ENCODE results near the gene RCAN2.

Gene RCAN2

GRCh38 chr6:46507426-46507825 is 16.2 kb upstream of the RCAN2 start:
- H3K4me2 ChIP-seq (ENCODE audit: low read length) = no peak overlapping the region
- H3K27ac ChIP-seq = no peak overlapping the region
- H3K27me3 ChIP-seq (ENCODE audit: control insufficient read depth, insufficient read depth, low read length) = no peaks in the 10 kb centered on the region
- H2AFZ ChIP-seq = no peak overlapping the region
- no peak overlapping the region for H3K4me3 ChIP-seq (ENCODE audit: low read depth, low read length)
- no peak for TF ChIP-seq CTCF (IDR thresholded peaks at IDR 0.05)
- no peaks in the 10 kb centered on the region for H3K9me3 ChIP-seq (ENCODE audit: control insufficient read depth, low read length)
- no peak overlapping the region for H3K9ac ChIP-seq
- no peaks in the 10 kb centered on the region for H3K4me1 ChIP-seq
- no peaks in the 10 kb centered on the region for H3K79me2 ChIP-seq
- H3K36me3 ChIP-seq (ENCODE audit: control insufficient read depth, insufficient read depth, low read length) = no peaks in the 10 kb centered on the region

GRCh38 chr6:46505693-46506512 is 14.7 kb upstream of the RCAN2 start:
- no peak overlapping the region for H3K27ac ChIP-seq
- no peak overlapping the region for H2AFZ ChIP-seq

GRCh38 chr6:46504242-46504641 is 13.0 kb upstream of the RCAN2 start:
- Histone ChIP-seq H2AFZ (no peak overlapping the region), H3K79me2 (no peaks in the 10 kb centered on the region), H3K9me3 (ENCODE audit: control insufficient read depth, low read length) (no peaks in the 10 kb centered on the region), H3K4me3 (ENCODE audit: low read depth, low read length) (no peak overlapping the region), H3K4me1 (no peaks in the 10 kb centered on the region), H3K9ac (no peak overlapping the region), H3K36me3 (ENCODE audit: control insufficient read depth, insufficient read depth, low read length) (no peaks in the 10 kb centered on the region), H3K4me2 (ENCODE audit: low read length) (no peak overlapping the region), H3K27ac (no peak overlapping the region), H3K27me3 (ENCODE audit: control insufficient read depth, insufficient read depth, low read length) (no peaks in the 10 kb centered on the region)
- no peak for TF ChIP-seq CTCF (IDR thresholded peaks at IDR 0.05)

More at GRCh38 chr6:46505693-46506512, 14.7 kb upstream of the RCAN2 start:
- no peak for TF ChIP-seq CTCF (IDR thresholded peaks at IDR 0.05)
- H3K4me1 ChIP-seq = no peaks in the 10 kb centered on the region
- H3K9me3 ChIP-seq (ENCODE audit: control insufficient read depth, low read length) = no peaks in the 10 kb centered on the region
- no peak overlapping the region for H3K9ac ChIP-seq
- H3K27me3 ChIP-seq (ENCODE audit: control insufficient read depth, insufficient read depth, low read length) = no peaks in the 10 kb centered on the region
- no peak overlapping the region for H3K4me2 ChIP-seq (ENCODE audit: low read length)
- H3K79me2 ChIP-seq = no peaks in the 10 kb centered on the region
- no peaks in the 10 kb centered on the region for H3K36me3 ChIP-seq (ENCODE audit: control insufficient read depth, insufficient read depth, low read length)
- H3K4me3 ChIP-seq (ENCODE audit: low read depth, low read length) = no peak overlapping the region

GRCh38 chr6:46502486-46503119 is 11.4 kb upstream of the RCAN2 start:
- no peak overlapping the region for H3K4me2 ChIP-seq (ENCODE audit: low read length)
- TF ChIP-seq CTCF (IDR thresholded peaks at IDR 0.05) = no peak
- no peak overlapping the region for H2AFZ ChIP-seq
- no peaks in the 10 kb centered on the region for H3K27me3 ChIP-seq (ENCODE audit: control insufficient read depth, insufficient read depth, low read length)
- no peaks in the 10 kb centered on the region for H3K4me1 ChIP-seq
- no peak overlapping the region for H3K4me3 ChIP-seq (ENCODE audit: low read depth, low read length)
- H3K27ac ChIP-seq = no peak overlapping the region
- H3K79me2 ChIP-seq = no peaks in the 10 kb centered on the region
- H3K36me3 ChIP-seq (ENCODE audit: control insufficient read depth, insufficient read depth, low read length) = no peaks in the 10 kb centered on the region
- H3K9me3 ChIP-seq (ENCODE audit: control insufficient read depth, low read length) = no peaks in the 10 kb centered on the region
- H3K9ac ChIP-seq = no peak overlapping the region
